ENCODE measurements around the gene CCDC90B.

DNA sequence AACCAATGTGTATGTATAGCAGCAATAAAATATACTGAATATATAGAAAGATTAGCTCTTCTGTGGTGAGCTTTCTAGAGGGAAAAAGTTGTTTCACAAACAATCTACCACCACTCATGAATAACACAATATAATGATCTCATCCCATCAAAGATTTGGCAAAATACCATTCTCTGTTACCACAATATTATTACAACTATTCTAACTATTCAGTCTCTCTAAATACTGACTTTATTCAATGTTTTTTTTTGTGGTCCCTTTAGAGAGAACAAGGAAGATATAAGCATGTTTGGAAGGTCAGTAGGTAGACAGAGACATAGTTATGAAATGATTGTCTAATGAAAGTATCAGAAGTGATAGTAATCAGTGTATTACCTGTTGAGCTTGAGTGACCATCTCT, 7.8 kb downstream of the CCDC90B start:
- TF ChIP-seq, protein P1, sequence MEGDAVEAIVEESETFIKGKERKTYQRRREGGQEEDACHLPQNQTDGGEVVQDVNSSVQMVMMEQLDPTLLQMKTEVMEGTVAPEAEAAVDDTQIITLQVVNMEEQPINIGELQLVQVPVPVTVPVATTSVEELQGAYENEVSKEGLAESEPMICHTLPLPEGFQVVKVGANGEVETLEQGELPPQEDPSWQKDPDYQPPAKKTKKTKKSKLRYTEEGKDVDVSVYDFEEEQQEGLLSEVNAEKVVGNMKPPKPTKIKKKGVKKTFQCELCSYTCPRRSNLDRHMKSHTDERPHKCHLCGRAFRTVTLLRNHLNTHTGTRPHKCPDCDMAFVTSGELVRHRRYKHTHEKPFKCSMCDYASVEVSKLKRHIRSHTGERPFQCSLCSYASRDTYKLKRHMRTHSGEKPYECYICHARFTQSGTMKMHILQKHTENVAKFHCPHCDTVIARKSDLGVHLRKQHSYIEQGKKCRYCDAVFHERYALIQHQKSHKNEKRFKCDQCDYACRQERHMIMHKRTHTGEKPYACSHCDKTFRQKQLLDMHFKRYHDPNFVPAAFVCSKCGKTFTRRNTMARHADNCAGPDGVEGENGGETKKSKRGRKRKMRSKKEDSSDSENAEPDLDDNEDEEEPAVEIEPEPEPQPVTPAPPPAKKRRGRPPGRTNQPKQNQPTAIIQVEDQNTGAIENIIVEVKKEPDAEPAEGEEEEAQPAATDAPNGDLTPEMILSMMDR (conservative IDR thresholded peaks at IDR 0.05; ENCODE audit: low read depth, low read length): no peak
- TF ChIP-seq EZH2 (IDR thresholded peaks at IDR 0.05; ENCODE audit: borderline replicate concordance, low read depth, low read length, poor library complexity, severe bottlenecking): no peak
